OCI-LY7 (cell line): ENCODE data around the gene CKAP2L.

ENCODE experiments used
- CTCF ChIP-seq: fragments of 200-600 bp; sonication (generic); conservative IDR thresholded peaks from 2 replicates; pipeline ENCODE4 v1.5.1; 2014; ENCODE audit warnings: mild to moderate bottlenecking, antibody characterized with exemption, low read length, moderate library complexity, mixed read lengths
- EZH2phosphoT487 ChIP-seq: fragments of 200-600 bp; sonication (generic); IDR thresholded peaks from 2 replicates; pipeline ENCODE4 v1.6.1; 2018; ENCODE audit warnings: low read depth, borderline replicate concordance, mild to moderate bottlenecking, mixed run types, antibody characterized with exemption, low read length, moderate library complexity, mixed read lengths

- TF ChIP-seq CTCF (no peak), EZH2phosphoT487 (no peak)
These were observed 23.9 kb downstream of the CKAP2L start for GRCh38 chr2:112740527-112740926.
